HL-60/S4 treated with retinoic acid at 250 ng/mL for 4 days and 3 days (cell line): Measurements from ENCODE around the gene RECQL5.

Source experiments
- in situ Hi-C: fragments of 300-500 bp; cut with MboI; formaldehyde crosslinking; loops from 2 replicates; pipeline ENCODE4 v1.7.0; 2022; ENCODE audit warnings: low sequenced_read_pairs

The RECQL5 gene

DNA sequence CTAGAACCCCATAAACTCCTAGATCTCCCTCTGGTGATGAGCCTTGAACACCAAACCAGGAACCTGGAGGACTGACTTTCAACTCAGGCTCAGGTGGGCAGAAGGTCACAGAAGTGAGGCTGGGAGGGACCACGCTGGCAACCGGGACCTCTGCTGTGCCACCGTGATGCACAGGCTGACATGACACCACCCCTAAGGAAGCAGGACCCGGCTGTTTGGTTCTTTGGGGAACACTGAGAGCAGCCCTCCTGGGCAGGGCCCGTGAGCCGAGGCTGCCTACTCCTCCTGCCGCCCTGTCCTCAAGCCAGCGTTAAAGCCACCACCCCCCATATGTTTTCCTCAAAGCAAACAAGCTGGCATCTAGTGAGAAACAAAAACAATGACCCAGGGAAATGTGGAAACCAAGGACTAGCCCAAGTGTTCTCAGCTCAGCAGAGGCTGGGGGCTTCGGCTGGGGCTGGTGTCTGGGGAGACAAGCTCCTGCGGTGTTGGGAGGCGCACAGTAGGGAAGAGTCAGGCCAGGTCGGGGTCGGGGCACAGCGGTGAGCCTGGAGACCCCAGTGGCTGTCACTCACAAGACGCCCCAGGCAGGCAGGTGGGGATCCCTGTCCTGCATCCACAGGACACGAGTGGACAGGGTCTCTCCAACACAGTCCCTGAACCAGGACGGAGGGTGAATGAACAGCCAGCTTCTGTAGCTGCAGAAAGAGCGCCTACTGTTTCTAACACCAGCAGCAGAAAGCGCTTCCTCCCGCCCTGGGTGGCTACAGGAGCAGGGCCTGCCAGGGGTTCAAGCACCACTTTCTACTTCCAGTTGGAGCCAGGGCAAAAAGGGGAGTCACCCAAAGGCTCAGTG is 32.0 kb downstream of the RECQL5 start:
- in situ Hi-C loops, result no loop called here

DNA sequence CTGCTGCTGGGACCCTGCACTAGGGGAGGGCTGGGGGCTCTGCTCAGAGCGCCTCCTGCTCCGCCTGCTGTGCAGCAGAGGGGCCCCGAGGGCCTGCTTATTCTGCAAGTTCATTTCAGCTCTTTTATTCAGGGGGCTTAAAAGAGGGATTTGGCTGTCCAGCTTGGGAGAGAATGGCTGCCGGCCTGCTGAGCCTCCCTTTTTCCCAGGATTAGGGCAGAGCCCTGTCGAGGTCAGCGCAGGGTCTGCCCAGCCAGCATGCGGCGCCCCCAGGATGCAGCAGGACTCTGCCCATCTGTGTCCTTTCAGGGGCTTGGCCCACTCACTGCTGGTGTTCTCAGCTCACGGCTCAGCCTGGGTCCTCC is 32.6 kb downstream of the RECQL5 start:
- in situ Hi-C loops, result no loop called here

DNA sequence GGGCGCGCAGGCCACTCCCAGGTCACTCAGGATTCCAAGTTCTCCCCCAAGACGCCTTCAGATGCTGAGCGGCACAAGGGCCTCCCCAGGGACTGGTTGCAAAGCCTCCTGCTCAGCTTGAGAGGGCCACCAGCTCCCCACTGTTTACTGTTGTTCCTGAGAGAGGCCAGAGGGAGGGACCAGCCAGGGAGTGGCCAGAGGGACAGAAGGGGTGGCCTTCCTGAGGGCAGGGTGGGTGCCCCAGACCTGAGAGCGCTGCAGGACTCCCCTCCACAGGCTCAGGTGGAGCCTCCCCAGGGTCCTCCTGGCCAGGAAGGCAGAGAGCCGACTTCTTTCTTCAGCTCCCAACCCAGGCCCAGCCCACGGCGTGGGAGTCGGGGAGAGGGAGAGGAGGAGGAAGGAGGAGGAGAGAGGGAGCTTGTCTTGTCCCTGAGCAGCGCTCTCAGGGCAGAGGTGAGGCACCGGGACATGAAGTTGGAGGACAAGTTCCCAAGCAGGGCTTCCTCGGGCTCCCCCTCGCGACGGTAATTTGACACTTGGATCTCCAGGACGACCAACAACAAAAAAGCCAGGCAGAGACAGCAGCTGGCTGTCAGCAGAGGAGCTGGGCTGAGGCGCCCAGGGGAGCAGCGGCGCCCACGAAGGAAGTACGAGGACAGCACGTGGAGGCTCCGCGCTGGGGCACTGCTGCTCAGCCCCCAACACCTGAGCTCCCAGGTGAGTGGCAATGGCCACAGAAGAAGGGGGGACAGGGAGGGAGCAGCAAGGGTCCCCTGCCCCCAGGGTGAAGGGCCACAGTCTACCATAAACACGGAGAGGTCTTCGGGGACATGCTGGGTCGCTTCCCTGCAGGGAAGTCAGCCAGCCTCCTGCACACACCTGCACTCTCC is 33.2 kb downstream of the RECQL5 start:
- in situ Hi-C loops, result no loop called here

DNA sequence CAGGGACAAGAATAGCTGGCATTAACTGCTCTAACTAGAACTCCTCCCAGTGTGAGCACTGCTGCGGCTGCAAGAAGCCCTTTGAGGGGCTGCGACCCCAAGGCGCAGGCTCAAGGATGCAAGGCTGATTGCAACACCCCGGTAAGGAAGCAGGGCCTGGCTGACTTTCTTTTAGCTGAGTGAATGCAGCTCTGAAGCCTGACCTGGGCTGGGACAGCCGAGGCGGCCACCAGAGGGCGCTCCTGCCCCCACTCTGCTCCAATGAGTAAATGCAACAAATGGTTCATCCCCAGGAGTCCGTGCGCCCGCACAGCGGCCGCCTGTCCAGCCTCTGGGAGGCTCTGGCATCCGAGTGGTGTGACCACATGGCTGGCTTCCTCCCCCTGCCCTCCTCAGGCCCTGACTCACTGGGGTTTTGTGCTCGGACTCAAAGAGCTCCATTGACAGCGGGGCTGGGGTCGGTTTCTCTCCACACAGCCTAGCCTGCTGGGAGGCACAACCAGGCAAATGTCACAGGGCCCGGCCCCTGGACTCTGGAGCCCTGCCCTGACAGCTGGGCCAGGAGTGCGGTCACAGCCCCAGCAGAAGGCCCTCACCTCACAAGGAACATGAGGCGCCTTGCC is 34.0 kb downstream of the RECQL5 start, which contains the start of gene SMIM5:
Gene SMIM5, plus strand, starts transcription at position 572 of the 623 bp plus-strand sequence. CDS start 6,768 bp downstream, outside the sequence.
- in situ Hi-C loops, result no loop called here

DNA sequence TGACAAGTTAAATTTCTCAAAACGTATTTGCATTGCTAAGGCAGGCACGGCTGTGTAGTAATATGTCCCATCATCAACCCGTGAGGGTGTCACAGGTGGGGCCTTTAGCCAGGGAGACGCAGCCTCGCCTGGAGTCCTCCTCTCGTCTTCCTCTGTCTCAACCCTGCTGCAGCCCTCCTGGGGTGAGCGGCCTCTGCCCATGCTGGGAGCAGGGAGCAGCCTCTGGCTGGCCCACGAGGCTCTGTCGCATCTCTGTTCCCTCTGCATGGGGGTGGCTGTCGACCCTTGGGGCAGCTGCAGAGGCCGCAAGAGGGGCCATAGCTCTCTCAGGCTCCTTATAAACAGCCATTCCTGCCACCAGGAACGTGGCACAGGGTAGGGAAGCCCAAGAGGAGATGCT is 34.5 kb downstream of the RECQL5 start:
- in situ Hi-C loops, result no loop called here

DNA sequence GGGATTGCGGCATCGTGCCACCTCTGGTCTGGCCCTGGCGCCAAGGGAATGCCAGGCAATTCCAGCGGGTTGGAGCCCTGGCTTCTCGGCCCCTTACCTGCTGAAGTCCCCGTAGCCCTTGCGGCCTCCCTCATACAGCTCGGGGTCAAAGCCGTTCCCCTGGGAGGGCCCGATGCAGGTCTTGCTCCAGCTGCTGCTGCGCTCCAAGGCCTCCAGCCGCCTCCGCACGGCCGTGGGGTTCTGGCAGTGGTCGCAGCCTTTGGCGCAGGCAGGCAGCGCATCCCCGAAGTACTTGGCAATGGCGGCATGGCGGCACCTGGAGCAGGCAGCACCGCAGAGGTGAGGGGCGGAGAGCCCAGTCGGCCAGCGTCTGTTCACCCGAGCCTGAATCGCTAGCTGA is 35.6 kb downstream of the RECQL5 start:
- in situ Hi-C loops, result no loop called here

DNA sequence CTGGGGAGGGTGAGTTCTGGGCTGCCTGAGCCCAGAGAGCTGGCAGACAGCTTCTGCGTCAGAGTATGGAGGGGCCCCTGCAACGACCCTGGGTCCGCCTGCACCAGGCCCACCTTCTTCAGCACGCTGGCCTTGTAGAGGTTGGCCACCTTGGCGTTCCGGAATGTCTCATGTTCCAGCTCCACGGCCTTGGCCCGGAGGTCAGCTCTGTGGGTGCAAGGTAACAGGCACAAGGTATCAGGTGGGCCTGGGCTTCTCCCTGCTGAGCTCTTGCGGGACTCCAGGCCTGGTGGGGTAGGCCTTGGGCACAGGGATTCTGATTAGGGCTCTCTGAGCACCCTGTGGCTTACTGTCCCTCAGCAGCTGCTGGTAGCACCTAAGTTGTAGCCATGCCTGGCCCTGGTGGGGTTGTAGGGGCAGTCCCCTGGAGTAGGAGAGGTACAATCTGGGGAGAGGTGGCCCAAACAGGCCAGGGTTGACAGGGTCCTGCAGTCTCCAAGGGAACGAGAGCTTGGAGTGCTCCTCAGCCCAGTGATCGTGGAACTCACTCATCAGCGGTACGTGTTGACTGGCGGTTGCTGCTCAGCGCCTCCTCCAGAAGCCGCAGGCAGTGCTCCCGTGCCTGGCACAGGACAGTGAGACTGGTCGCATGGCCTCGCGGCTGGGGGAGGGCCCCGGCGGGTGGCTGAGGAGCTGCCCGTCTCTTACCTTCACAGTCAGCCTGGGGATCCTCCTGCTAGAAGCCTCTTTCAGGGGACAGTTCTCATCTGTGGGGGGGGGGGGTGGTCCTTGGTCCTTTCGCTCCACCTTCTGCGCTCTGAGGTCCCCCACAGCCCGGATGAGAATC is 36.7 kb downstream of the RECQL5 start:
- in situ Hi-C loops, result no loop called here

DNA sequence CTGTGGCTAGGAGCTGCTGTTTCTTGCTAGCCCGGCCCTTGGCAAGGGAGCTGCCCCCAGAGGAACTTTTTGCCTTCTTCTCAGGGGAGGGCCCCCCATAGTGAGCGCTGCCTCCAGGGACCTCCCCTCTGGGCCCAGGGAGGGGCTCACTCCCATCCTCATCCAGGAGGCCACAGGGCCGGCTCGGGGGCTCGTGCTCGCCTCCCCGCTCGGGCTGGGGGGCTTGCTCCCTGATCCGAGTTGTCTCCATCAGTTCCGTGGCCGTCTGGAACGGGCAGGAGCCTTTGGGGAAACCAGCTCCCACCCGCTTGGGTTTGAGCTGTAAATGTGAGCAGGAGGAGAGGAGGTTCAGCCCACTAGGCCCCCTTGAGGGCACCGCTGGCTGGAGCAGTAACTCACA is 37.8 kb downstream of the RECQL5 start:
- in situ Hi-C loops, result no loop called here

DNA sequence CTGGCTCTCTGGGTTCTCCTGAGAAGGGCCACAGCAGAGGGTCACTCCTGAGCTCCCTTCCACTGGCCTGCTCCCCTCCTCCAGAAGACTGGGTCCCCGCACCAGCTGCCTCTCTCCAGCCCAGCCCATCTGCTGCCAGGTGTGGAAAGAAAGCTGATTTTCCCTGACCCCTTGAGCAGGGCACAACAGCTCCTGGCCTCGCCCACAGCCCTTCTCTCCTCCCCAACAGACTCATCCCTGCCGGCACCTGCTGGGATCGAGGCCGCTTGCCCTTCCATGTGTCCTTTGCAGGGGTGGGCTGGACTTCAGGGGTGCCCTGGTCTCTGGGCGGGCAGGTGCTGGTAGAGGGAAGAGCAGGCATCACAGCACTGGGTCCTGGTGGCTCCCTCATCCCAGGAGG is 38.5 kb downstream of the RECQL5 start:
- in situ Hi-C loops, result no loop called here

DNA sequence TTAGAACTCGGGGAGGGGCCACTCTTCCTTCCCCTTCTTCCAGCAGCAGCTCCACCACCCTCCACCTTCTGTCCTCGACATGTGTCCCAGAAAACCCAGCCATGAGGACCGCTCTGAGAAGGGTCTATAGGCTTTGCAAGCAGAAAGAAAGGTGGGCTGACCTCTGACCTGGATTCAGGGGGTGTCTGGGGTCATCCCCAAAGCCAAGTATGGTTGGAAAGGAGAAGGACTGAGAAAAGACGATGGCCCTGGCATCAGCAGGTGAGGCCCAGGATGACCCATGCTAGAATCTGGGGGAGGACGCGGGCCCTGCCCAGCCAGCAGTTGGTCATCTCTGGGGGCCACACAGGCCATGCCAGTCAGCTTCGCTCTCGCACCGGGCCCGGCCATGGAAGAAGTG is 39.9 kb downstream of the RECQL5 start:
- in situ Hi-C loops, result no loop called here

DNA sequence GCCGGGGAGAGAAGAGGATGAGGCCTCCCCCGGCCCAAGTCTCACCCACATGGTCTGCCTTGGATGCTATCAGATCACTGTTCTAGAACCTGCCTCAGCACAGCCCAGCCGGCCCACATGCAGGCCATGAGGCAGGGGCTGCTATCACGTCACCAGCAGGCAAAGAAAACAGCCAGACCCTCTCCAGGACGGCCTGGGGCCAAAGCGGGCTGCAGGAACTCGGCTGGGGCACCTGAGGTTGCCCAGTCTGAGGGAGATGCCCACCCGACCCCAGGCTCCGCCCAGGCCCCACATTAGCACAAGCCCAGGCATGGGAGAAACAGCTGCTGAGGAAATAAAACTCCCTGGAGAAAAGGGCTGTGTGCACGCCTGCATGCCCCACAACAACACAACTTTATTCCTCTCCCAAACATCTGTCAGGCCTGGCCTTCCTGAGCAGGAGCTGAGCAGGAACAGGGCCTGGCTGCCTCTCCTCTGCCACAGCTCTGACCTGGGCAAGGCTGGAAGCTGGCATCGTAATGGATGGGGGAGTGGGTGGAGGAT is 40.4 kb downstream of the RECQL5 start:
- in situ Hi-C loops, result no loop called here

DNA sequence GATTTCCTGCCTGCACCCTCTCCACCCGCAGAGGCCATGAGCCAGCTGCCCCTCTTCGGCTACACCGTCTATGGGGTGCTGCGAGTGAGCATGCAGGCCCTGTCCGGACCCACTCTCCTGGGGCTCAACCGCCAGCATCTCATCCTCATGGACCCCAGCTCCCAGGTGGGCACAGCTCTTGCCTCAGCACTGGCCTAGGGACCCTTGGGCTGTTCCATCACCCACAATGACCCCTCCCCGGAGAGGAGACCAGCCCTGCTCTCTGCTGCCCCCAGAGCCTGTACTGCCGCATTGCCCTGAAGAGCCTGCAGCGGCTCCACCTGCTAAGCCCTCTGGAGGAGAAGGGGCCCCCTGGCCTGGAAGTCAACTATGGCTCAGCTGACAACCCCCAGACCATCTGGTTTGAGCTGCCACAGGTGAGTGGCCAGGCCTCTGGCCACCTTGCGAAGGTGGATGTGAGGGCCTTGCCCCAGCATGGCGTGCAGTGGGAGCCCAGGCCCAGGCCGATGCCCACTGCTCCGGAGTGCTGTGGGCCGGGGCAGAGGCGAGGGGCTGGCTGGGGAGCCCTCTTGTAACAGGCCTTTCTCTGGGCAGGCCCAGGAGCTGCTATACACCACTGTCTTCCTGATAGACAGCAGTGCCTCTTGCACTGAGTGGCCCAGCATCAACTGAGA is 41.0 kb downstream of the RECQL5 start:
- in situ Hi-C loops, result no loop called here

DNA sequence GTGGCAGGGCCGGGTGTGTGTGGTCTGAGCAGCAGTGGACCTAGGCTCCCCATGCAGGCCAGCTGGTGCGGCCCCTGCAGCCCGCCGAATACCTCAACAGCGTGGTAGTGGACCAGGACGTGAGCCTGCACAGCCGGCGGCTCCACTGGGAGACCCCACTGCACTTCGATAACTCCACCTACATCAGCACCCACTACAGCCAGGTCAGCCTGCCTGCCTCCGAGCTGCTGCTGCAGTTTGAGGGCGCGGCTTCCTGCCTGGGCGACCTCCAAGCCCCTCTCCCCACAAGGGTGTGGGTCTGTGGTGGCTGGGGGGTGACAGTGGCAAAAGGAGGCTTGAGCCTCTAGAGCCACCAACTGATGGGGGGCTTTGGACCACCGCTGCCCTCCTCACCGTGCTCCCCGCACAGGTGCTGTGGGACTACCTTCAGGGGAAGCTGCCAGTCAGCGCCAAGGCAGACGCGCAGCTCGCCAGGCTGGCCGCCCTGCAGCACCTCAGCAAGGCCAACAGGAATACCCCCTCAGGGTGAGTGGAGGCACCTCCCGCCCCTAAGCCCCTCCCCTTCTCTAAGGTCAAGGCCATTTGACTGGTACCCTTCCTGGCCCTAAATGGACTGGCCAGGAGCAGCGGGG is 42.1 kb downstream of the RECQL5 start:
- in situ Hi-C loops, result no loop called here

DNA sequence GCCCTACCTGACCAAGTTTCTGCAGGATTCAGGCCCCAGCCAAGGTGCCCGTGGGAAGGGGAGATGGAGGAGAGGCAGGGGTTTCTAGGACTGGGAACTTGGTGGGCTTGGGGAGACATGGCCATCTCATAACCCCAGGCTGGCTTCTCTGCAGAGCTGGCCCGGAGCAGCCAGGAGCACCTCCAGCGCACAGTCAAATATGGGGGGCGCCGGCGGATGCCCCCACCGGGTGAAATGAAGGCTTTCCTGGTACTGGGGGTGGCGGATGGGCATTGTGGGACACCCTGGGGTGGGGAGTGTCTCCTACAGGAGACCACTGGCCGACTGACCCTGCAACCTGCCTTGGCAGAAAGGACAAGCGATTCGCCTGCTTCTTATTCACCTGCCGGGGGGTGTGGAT is 42.9 kb downstream of the RECQL5 start:
- in situ Hi-C loops, result no loop called here

DNA sequence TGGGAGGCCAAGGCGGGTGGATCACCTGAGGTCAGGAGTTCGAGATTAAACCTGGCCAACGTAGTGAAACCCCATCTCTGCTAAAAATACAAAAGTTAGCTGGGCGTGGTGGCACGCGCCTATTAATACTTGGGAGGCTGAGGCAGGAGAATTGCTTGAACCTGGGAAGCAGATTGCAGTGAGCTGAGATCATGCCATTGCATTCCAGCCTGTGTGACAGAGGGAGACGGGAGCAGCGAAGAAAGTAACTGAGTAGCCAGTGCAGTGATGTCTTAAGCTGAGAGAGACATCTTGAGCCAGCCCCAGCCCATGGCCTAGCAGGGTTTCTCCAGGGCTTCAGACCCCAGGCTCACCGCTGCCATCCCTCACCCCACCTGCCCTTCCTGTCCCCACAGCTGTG is 43.6 kb downstream of the RECQL5 start:
- in situ Hi-C loops, result no loop called here

DNA sequence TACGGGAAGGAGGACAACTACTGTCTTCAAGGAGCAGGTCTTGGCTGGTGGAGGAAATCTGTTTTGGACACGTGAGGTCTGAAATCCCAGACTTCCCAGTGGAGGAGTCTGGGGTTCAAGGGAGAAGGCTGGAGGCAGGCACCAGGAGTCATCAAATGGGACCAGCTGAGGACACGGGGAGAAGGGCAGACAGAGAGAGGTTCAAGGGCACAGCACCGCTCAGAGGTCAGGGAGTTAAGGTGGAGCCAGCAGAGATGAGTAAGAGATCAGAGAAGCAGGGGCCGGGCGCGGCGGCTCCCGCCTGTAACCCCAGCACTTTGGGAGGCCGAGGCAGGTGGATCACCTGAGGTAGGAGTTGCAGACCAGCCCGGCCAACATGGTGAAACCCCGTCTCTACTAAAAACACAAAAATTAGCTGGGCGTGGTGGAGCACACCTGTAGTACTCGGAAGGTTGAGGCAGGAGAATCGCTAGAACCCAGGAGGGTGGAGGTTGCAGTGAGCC is 44.1 kb downstream of the RECQL5 start:
- in situ Hi-C loops, result no loop called here

DNA sequence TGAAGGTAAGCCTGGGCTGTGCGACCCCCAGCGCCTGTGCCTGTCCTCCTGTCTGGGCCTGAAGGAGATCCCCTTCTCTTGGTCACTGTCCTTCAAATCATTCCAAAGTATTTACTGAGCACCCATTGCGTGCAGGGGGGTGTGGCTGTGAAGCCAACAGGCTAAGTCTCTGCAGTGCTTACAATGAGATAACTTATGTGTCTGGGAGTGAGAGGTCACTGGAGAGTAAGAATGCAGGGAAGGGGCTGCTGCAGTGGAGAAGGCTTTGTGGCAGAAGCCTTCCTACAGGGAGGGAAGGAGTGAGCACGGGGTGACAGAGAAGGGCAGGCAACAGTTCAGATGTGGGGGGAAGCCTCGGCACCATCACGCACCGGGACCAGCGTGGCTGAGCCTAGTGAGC is 44.9 kb downstream of the RECQL5 start:
- in situ Hi-C loops, result no loop called here

DNA sequence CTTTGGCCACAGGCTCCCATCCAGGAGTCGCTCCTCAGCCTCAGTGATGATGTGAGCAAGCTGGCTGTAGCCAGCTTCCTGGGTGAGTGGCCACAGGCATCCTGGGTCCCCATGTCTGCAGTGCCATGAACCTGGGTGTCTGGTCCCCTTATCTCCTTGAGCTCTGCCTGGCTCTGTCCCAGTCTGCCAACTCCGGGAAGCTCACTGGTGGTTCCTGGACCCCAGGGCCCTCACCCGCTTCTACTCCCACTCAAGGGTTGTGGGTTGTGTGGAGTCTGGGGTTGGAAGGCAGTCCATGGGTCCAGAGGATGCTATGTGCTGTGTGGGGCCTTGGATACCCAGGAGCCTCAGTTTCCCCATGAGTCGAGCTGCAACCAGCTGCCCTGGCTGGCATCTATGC is 45.5 kb downstream of the RECQL5 start:
- in situ Hi-C loops, result no loop called here
